Cerebellar nuclear complex (tissue), 1 donor: Measurements from ENCODE around the gene IFT52.

Experiments
- DNase-seq, 2 experiments: peaks; one replicate each; lab custom pipeline; 2025; lab: John Stamatoyannopoulos, UW

The IFT52 gene

GRCh38 chr20:43690943-43691598, 100.3 kb downstream of the IFT52 start:
- no peak for DNase-seq

DNA sequence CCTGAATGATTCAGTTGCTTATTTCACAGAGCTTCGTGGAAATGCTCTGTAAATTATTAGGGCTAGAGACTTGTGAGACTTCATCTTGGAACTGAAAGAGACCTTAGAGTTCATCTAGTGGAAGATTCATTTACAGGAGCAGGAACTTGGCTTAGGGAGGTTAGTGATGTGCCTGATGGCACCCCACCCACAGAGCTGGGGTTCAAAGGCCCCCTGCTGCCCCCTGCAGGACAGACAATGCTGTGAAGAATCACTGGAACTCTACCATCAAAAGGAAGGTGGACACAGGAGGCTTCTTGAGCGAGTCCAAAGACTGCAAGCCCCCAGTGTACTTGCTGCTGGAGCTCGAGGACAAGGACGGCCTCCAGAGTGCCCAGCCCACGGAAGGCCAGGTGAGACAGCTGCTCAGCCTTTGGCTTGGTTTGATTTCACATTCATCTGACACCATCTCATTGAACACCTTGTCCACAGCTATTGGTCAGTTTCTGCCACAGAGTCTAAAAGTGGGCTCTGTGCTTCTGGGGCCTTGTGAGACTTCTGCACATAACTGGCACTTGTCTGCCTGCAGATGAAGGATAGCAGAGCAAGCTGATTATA, 101.3 kb downstream of the IFT52 start:
- no peak for DNase-seq

DNA sequence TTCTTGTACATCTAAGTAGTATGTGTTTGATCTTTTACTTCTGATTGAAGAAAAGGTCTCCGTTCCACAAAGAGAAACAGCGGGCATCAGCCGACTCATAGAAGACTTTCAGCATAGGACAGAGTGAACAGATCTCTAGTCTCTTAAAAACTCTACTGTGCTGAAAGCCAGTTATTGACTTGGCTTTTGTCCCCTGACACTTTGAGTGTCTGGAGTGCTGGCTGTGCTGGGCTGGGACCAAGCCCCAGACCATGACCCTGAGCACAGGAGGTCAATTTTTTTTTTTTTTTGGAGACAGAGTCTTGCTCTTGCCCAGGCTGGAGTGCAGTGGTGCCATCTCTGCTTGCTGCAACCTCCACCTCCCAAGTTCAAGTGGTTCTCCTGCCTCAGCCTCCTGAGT, 104.0 kb downstream of the IFT52 start:
- no peak for DNase-seq

- no peak for DNase-seq
Measured at GRCh38 chr20:43695571-43695970, 104.8 kb downstream of the IFT52 start.
